Uterus (tissue), 4 donors: ENCODE measurements around the gene SHROOM4. TPM values are rescaled to one million over a fixed set of nuclear protein-coding genes. Genes with fewer than 3 reads are reported as not detected.

Experiments used
- DNase-seq, 2 donors: peaks; one replicate each; pipeline ENCODE4 v3.0.0-alpha.2; 2019 to 2020
- H3K27ac ChIP-seq, 2 donors: fragments of 200-600 bp; sonication (generic); 1 replicate in 1 of 2; 2 replicates in 1 of 2; pipeline ENCODE4 v1.5.1; 2016 to 2018
- H3K27me3 ChIP-seq, 2 donors: fragments of 200-600 bp; sonication (generic); one replicate each; pipeline ENCODE4 v1.5.1; 2018 to 2019; ENCODE audit warnings: control low read depth in 1 of 2
- H3K36me3 ChIP-seq, 2 donors: fragments of 200-600 bp; sonication (generic); one replicate each; pipeline ENCODE4 v1.5.1; 2019; ENCODE audit warnings: control low read depth in 1 of 2
- H3K4me1 ChIP-seq, 2 donors: fragments of 200-600 bp; sonication (generic); one replicate each; pipeline ENCODE4 v1.5.1; 2018 to 2019; ENCODE audit warnings: control low read depth in 1 of 2
- H3K4me3 ChIP-seq, 2 donors: fragments of 200-600 bp; sonication (generic); 1 replicate in 1 of 2; 2 replicates in 1 of 2; pipeline ENCODE4 v1.5.1; 2018 to 2019; ENCODE audit warnings: mild to moderate bottlenecking in 1 of 2
- H3K9me3 ChIP-seq, 2 donors: fragments of 200-600 bp; sonication (generic); one replicate each; pipeline ENCODE4 v1.5.1; 2019; ENCODE audit warnings: control low read depth in 1 of 2
- POLR2A ChIP-seq, 2 donors: fragments of 450-650 bp; IDR thresholded peaks; one replicate each; pipeline ENCODE4 v1.6.1; 2016; ENCODE audit warnings: antibody characterized with exemption in 2 of 2, mild to moderate bottlenecking in 1 of 2, moderate library complexity in 1 of 2
- intact Hi-C: fragments of 100-400 bp; cut with DNase I; formaldehyde crosslinking; loops from one replicate; pipeline ENCODE4 v1.15.1; 2023; ENCODE audit warnings: low total_unique reads
- total RNA-seq, 4 donors: library from RNA; depleted of rRNA in 3 of 4; stranded (reverse); fragments of >200 nt in 3 of 4; gene quantifications; one replicate each; pipeline versions ENCODE4 v1.1.0 to v1.2.4, GENCODE V29; 2014 to 2023
- TF ChIP-seq, protein P1 (sequence below), 4 experiments: fragments of 200-600 bp in 2 of 4; fragments of 450-650 bp in 2 of 4; sonication (generic) in 2 of 4; IDR thresholded peaks; one replicate each; pipeline ENCODE4 v1.5.1; 2016 to 2019; ENCODE audit warnings: antibody characterized with exemption in 4 of 4, mild to moderate bottlenecking in 2 of 4, moderate library complexity in 1 of 4
- donor health status: DM: yes; HTN: yes; CAD: no.

Gene SHROOM4
- total RNA-seq, 4 donors from 2014 or later, result 9.7 to 18.8 (median 12.5) TPM

DNA sequence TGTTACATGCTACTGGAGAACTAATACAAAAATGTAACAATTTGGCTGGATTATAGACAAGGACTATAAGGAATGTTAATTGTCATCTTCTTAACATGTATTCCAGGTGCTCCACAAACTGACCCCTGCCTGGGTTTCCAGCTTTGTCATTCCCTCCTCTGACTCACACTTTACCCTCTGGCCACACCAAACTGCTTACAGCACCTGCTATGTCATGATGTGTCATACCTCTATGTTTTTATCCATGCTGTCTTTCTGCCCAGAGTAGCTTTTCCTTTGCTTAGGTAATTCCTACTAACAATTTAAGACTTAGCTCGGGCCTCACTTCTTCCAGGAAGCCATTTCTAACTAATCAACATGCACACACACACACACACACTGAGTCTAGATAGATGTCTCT lies 14.0 kb upstream of the SHROOM4 start:
- H3K9me3 ChIP-seq, result no peaks in the 10 kb centered on the region
- no peak overlapping the region for H3K4me3 ChIP-seq
- intact Hi-C loops, result no loop called here
- no peak overlapping the region for H3K27ac ChIP-seq
- H3K36me3 ChIP-seq, result no peaks in the 10 kb centered on the region
- no peaks in the 10 kb centered on the region for H3K4me1 ChIP-seq
- no peaks in the 10 kb centered on the region for H3K27me3 ChIP-seq
- no peak for DNase-seq
- TF ChIP-seq, protein P1, sequence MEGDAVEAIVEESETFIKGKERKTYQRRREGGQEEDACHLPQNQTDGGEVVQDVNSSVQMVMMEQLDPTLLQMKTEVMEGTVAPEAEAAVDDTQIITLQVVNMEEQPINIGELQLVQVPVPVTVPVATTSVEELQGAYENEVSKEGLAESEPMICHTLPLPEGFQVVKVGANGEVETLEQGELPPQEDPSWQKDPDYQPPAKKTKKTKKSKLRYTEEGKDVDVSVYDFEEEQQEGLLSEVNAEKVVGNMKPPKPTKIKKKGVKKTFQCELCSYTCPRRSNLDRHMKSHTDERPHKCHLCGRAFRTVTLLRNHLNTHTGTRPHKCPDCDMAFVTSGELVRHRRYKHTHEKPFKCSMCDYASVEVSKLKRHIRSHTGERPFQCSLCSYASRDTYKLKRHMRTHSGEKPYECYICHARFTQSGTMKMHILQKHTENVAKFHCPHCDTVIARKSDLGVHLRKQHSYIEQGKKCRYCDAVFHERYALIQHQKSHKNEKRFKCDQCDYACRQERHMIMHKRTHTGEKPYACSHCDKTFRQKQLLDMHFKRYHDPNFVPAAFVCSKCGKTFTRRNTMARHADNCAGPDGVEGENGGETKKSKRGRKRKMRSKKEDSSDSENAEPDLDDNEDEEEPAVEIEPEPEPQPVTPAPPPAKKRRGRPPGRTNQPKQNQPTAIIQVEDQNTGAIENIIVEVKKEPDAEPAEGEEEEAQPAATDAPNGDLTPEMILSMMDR (IDR thresholded peaks at IDR 0.05), result no peak
- TF ChIP-seq POLR2A (IDR thresholded peaks at IDR 0.05), result no peak

- intact Hi-C loops, result no loop called here
Measured at GRCh38 chrX:50825825-50826224, 11.8 kb upstream of the SHROOM4 start.

DNA sequence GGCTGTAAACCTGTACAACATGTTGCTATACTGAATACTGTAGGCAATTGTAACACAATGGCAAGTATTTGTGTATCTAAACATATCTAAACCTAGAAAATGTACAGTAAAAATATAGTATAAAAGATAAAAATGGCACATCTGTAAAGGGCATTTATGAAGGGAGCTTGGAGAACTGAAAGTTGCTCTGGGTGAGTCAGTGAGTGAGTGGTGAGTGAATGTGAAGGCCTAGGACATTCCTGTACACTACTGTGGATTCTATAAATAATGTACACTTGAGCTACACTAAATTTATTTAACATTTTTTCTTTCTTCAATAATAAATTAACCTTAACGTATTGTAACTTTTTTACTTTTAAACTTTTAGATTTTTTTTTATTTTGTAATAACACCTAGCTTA lies 5.0 kb upstream of the SHROOM4 start:
- Histone ChIP-seq H3K9me3 (no peaks in the 10 kb centered on the region), H3K4me1 (no peaks in the 10 kb centered on the region), H3K36me3 (no peaks in the 10 kb centered on the region), H3K27ac (no peak overlapping the region), H3K27me3 (no peaks in the 10 kb centered on the region), H3K4me3 (no peak overlapping the region)
- TF ChIP-seq, protein P1 (IDR thresholded peaks at IDR 0.05), result no peak
- TF ChIP-seq POLR2A (IDR thresholded peaks at IDR 0.05), result no peak
- no peak for DNase-seq
- intact Hi-C loops, result no loop called here

More at GRCh38 chrX:50825825-50826224, 11.8 kb upstream of the SHROOM4 start:
- H3K4me3 ChIP-seq, result no peak overlapping the region
- no peaks in the 10 kb centered on the region for H3K4me1 ChIP-seq
- TF ChIP-seq, protein P1 (IDR thresholded peaks at IDR 0.05), result no peak
- no peak for TF ChIP-seq POLR2A (IDR thresholded peaks at IDR 0.05)
- DNase-seq, result no peak
- no peaks in the 10 kb centered on the region for H3K36me3 ChIP-seq
- no peak overlapping the region for H3K27ac ChIP-seq
- no peaks in the 10 kb centered on the region for H3K27me3 ChIP-seq
- H3K9me3 ChIP-seq, result no peaks in the 10 kb centered on the region

DNA sequence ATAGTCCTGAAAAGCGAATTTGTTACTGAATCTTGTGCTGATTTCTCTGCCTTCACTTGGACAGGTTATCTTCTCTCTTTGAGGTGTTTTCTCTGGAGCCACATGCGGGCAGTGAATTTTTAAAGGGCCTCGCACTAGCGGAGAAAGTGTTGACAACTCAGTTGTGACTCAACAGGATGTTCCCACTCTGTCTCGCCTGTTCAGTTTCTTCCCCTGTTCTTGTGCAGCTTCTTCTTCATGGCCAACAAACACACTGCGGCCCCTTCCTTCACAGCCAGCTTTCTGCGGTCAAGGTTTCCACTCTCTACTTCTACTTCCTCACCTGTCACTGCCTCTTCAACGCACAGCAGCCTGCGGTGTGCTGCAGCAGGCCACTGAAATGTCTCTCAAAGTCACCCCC lies 1.1 kb upstream of the SHROOM4 start:
- TF ChIP-seq POLR2A (IDR thresholded peaks at IDR 0.05), result no peak
- TF ChIP-seq, protein P1 (IDR thresholded peaks at IDR 0.05), result no peak
- Histone ChIP-seq H3K4me1 (no peaks in the 10 kb centered on the region), H3K9me3 (no peaks in the 10 kb centered on the region), H3K27me3 (no peaks in the 10 kb centered on the region), H3K36me3 (no peaks in the 10 kb centered on the region), H3K4me3 (no peak overlapping the region), H3K27ac (no peak overlapping the region)
- intact Hi-C loops, result no loop called here
- no peak for DNase-seq

- H3K9me3 ChIP-seq, result no peaks in the 10 kb centered on the region
- intact Hi-C loops, result no loop called here
- no peak for DNase-seq
- no peak for TF ChIP-seq POLR2A (IDR thresholded peaks at IDR 0.05)
- TF ChIP-seq, protein P1 (IDR thresholded peaks at IDR 0.05), result no peak
- no peaks in the 10 kb centered on the region for H3K4me1 ChIP-seq
- no peaks in the 10 kb centered on the region for H3K36me3 ChIP-seq
- H3K4me3 ChIP-seq, result peak overlapping the region in 1 of 2 donors; percentile 54
- H3K27me3 ChIP-seq, result no peaks in the 10 kb centered on the region
- peak overlapping the region; percentile 54 to 58 for H3K27ac ChIP-seq
Measured at GRCh38 chrX:50814701-50815100, 707 bp upstream of the SHROOM4 start.
